GM12878 (cell line): ENCODE measurements around the gene BCL11A. TPM values are rescaled to one million over a fixed set of nuclear protein-coding genes. Genes with fewer than 3 reads are reported as not detected.

Source experiments
- ATAC-seq: fragments of 200-7000 bp; cut with Tn5 transposase; 3 replicates; pipeline ENCODE4 v1.9.1; 2020; ENCODE audit warnings: mild to moderate bottlenecking, moderate library complexity
- BruUV-seq: library from RNA; stranded (reverse); fragments of 400-500 nt; replicated peaks from 2 replicates; lab custom pipeline; 2021; lab: Mats Ljungman, UMichigan
- CTCF ChIA-PET: fragments of 300-600 bp; sonication (Branson Sonifier 250); formaldehyde crosslinking; extraction: SDS; loops from one replicate; lab custom pipeline; 2021; ENCODE audit warnings: inconsistent platforms; lab: Yijun Ruan, JAX
- POLR2A ChIA-PET: fragments of 350-600 bp; formaldehyde crosslinking; extraction: SDS; loops from one replicate; lab custom pipeline; 2021; ENCODE audit warnings: inconsistent platforms; lab: Charles Lee
- RAD21 ChIA-PET: fragments of 300-600 bp; sonication (Branson Sonifier 250); formaldehyde crosslinking; loops from one replicate; lab custom pipeline; 2023; ENCODE audit warnings: antibody characterized with exemption; ENCODE audit not compliant: unreplicated experiment; lab: Charles Lee
- SMC1A ChIA-PET: fragments of 300-600 bp; sonication (Branson Sonifier 250); formaldehyde crosslinking; loops from one replicate; lab custom pipeline; 2023; ENCODE audit not compliant: unreplicated experiment, uncharacterized antibody; lab: Charles Lee
- DNase-seq: peaks from one replicate; pipeline ENCODE4 v3.0.0-alpha.2; 2011; ENCODE audit warnings: low read depth, low spot score
- FAIRE-seq: peaks from 3 replicates; lab custom pipeline; 2011; peaks lifted over from hg19 to GRCh38; lab: Jason Lieb, UNC
- H2AFZ ChIP-seq: 2 replicates; pipeline ENCODE4 v1.6.0; 2011; ENCODE audit warnings: low read depth, low read length, control low read depth; ENCODE audit not compliant: control insufficient read depth
- H3K27ac ChIP-seq: 2 replicates; pipeline ENCODE4 v1.5.1; 2011; ENCODE audit warnings: control low read depth; ENCODE audit not compliant: control insufficient read depth, insufficient read depth
- H3K27me3 ChIP-seq, 2 experiments: replicated peaks in 1 of 2; 2 replicates each; pipeline versions ENCODE4 v1.6.0 to v1.6.1; 2011; ENCODE audit warnings: low read length in 1 of 2; ENCODE audit not compliant: control insufficient read depth in 2 of 2, insufficient read depth in 2 of 2
- H3K36me3 ChIP-seq, 2 experiments: 2 replicates each; pipeline ENCODE4 v1.5.1; 2011; ENCODE audit warnings: low read length in 1 of 2; ENCODE audit not compliant: control insufficient read depth in 2 of 2, insufficient read depth in 2 of 2
- H3K4me1 ChIP-seq: 2 replicates; pipeline ENCODE4 v1.6.1; 2011; ENCODE audit warnings: mild to moderate bottlenecking, low read length, moderate library complexity, mixed read lengths; ENCODE audit not compliant: control insufficient read depth, insufficient read depth
- H3K4me2 ChIP-seq: 2 replicates; pipeline ENCODE4 v1.6.0; 2011; ENCODE audit warnings: control low read depth; ENCODE audit not compliant: control insufficient read depth, insufficient read depth
- H3K4me3 ChIP-seq: fragments of 200-600 bp; sonication (generic); 2 replicates; pipeline ENCODE4 v1.5.1; 2016
- H3K79me2 ChIP-seq: 2 replicates; pipeline ENCODE4 v1.6.0; 2011; ENCODE audit warnings: low read length; ENCODE audit not compliant: control insufficient read depth, insufficient read depth
- H3K9ac ChIP-seq: 2 replicates; pipeline ENCODE4 v1.8.0; 2011; ENCODE audit warnings: low read length, control low read depth, mixed read lengths; ENCODE audit not compliant: control insufficient read depth, insufficient read depth
- H3K9me3 ChIP-seq: replicated peaks from 3 replicates; pipeline ENCODE4 v1.5.1; 2011; ENCODE audit warnings: mild to moderate bottlenecking, low read length; ENCODE audit not compliant: control insufficient read depth, insufficient read depth
- H4K20me1 ChIP-seq: 2 replicates; pipeline ENCODE4 v1.6.0; 2011; ENCODE audit not compliant: control insufficient read depth, insufficient read depth
- BACH1 ChIP-seq: fragments of 450-650 bp; IDR thresholded peaks from 2 replicates; pipeline ENCODE4 v1.6.1; 2017; ENCODE audit warnings: mild to moderate bottlenecking, borderline replicate concordance
- BCL11A ChIP-seq: IDR thresholded peaks from 2 replicates; pipeline ENCODE4 v1.6.1; 2011; ENCODE audit warnings: low read depth, low read length
- BMI1 ChIP-seq: fragments of 450-650 bp; IDR thresholded peaks from 2 replicates; pipeline ENCODE4 v1.6.1; 2016; ENCODE audit warnings: mild to moderate bottlenecking, moderate library complexity, borderline replicate concordance
- IKZF1 ChIP-seq: fragments of 450-650 bp; conservative IDR thresholded peaks from 2 replicates; pipeline ENCODE4 v1.6.1; 2017; ENCODE audit warnings: antibody characterized with exemption, mild to moderate bottlenecking
- IRF4 ChIP-seq: IDR thresholded peaks from 2 replicates; pipeline ENCODE4 v1.6.1; 2011; ENCODE audit warnings: low read depth, low read length
- KDM1A ChIP-seq: fragments of 200-600 bp; sonication (generic); IDR thresholded peaks from 2 replicates; pipeline ENCODE4 v1.6.1; 2016; ENCODE audit warnings: borderline replicate concordance
- LARP7 ChIP-seq: fragments of 450-650 bp; IDR thresholded peaks from 2 replicates; pipeline ENCODE4 v1.6.1; 2017; ENCODE audit warnings: mild to moderate bottlenecking
- MTA3 ChIP-seq: IDR thresholded peaks from 2 replicates; pipeline ENCODE4 v1.6.1; 2012; ENCODE audit warnings: low read length, inconsistent platforms, borderline replicate concordance
- NFYB ChIP-seq: IDR thresholded peaks from 2 replicates; pipeline ENCODE4 v1.6.1; 2011; ENCODE audit warnings: low read depth, mild to moderate bottlenecking, low read length, improper control_type of control experiment, moderate library complexity; ENCODE audit not compliant: insufficient read depth
- POLR2AphosphoS2 ChIP-seq: IDR thresholded peaks from 2 replicates; pipeline ENCODE4 v1.6.1; 2011; ENCODE audit warnings: low read depth, mild to moderate bottlenecking, low read length, improper control_type of control experiment, moderate library complexity
- SMARCA5 ChIP-seq: fragments of 450-650 bp; IDR thresholded peaks from 2 replicates; pipeline ENCODE4 v1.6.1; 2017; ENCODE audit warnings: mild to moderate bottlenecking
- TARDBP ChIP-seq: IDR thresholded peaks from 2 replicates; pipeline ENCODE4 v1.6.1; 2016; ENCODE audit warnings: borderline replicate concordance
- ZNF207 ChIP-seq: fragments of 450-650 bp; IDR thresholded peaks from 2 replicates; pipeline ENCODE4 v1.6.1; 2014; ENCODE audit warnings: antibody characterized with exemption, mild to moderate bottlenecking, borderline replicate concordance
- ZNF687 ChIP-seq: fragments of 450-650 bp; IDR thresholded peaks from 2 replicates; pipeline ENCODE4 v1.6.1; 2017; ENCODE audit warnings: mild to moderate bottlenecking, moderate library complexity
- ZSCAN29 ChIP-seq: fragments of 450-650 bp; IDR thresholded peaks from 2 replicates; pipeline ENCODE4 v1.6.1; 2017; ENCODE audit warnings: mild to moderate bottlenecking, moderate library complexity
- WGBS: methylation state at CpG from one replicate; pipeline ENCODE4 v1.1.6; 2016; ENCODE audit warnings: low lambda C conversion rate; ENCODE audit not compliant: insufficient replicate concordance, insufficient coverage; ENCODE audit errors: missing lambda C conversion rate; 5-methylcytosine and 5-hydroxymethylcytosine counted together
- in situ Hi-C: fragments of 300-500 bp; cut with MboI; formaldehyde crosslinking; loops from 9 replicates; pipeline ENCODE4 v1.14.3; 2018; ENCODE audit warnings: mixed read lengths
- intact Hi-C: fragments of 100-400 bp; cut with micrococcal nuclease; formaldehyde crosslinking; loops from one replicate; pipeline ENCODE4 v1.14.2; 2022; ENCODE audit not compliant: unreplicated experiment
- polyA plus RNA-seq, 11 experiments: library from polyadenylated mRNA; depleted of rRNA in 4 of 11; unstranded in 6 of 11; stranded (reverse) in 5 of 11; fragments of >200 nt; fragmentation: Nextera tagmentation in 4 of 11; fragmentation: Illumina TruSeq in 1 of 11; extraction: Ambion mirVana in 4 of 11; extraction: Trizol in 1 of 11; gene quantifications; 1 replicate in 1 of 11; 2 replicates in 10 of 11; pipeline versions ENCODE4 v1.2.1 to v1.2.3, GENCODE V29; 2011 to 2016; ENCODE audit warnings: inconsistent platforms in 2 of 11, missing spikeins in 2 of 11, low read depth in 1 of 11
- total RNA-seq, 4 experiments: library from RNA; depleted of rRNA in 3 of 4; stranded (reverse); fragments of >200 nt in 3 of 4; fragmentation: Illumina TruSeq in 1 of 4; extraction: Trizol in 1 of 4; gene quantifications; 2 replicates each; pipeline versions ENCODE4 v1.2.1 to v1.2.3, GENCODE V29; 2013 to 2021
- TF ChIP-seq, protein P1 (sequence below): fragments of 450-650 bp; formaldehyde crosslinking; IDR thresholded peaks from 2 replicates; pipeline ENCODE4 v1.5.0; 2022; ENCODE audit warnings: mild to moderate bottlenecking, missing genetic modification characterization

BCL11A gene
- total and polyA plus RNA-seq, 10 of the 15 experiments (the other 5 are each of a cell fraction or from before 2014, with no cell fraction given): 7.5 to 26.6 (median 11.1) TPM; not detected in 1

DNA sequence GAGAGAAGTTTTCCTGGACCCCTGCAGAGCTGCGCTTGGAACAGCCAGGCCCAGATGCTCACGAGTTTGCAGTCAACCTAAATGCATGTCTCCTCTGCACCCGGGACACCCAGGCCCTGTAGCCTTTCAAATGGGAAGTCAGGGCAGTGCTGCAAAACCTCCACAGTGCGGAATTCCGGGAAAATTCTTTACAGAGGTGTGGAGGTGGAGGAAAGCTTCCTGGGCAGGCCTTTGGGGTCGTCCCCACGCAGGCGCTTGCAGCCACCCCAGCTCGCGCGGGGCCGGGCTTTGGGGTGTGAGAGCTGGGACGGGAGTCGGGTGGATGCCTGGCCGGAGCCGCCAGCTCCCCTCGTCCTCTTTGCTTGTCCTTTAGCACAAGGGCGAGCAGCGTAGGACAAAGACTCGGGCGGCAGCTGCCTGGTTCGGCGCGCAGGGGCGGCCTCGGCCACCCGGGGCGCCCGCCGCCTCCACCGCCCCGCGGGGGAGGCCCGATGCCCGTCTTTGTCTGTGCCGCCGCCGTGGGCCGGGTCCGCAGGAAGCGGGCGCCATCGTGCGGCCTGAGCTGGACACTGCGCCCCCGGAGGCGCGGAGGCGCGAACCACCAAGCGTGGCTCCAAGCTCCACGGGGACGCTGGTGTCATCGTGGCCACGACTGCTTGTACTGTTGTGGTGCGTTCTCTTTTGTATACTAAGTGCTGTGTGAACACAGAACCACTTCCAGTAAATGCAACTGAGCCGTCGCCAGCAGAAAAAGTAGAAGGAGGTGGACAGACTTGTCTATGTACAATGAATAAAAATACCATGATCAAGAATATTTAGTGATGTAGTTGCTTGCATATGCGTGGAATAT, 28.2 kb upstream of the BCL11A start:
- no peaks in the 10 kb centered on the region for H3K79me2 ChIP-seq
- no peaks in the 10 kb centered on the region for H4K20me1 ChIP-seq
- no peaks in the 10 kb centered on the region; a peak in 3 of 4 replicates for H3K27me3 ChIP-seq
- DNase-seq: no peak
- H3K27ac ChIP-seq: no peak overlapping the region
- whole genome bisulfite sequencing: 4% methylated on average over 56 of the region's 59 CpGs
- no peaks in the 10 kb centered on the region for H3K4me1 ChIP-seq
- POLR2A ChIA-PET: no interaction called here
- intact Hi-C loops (loop anchor here (5.0 to 10.0 kb wide), 2 partner anchors 1554 to 1817 kb away; no protein-coding TSS in a partner anchor), in situ Hi-C loops (loop anchor here (25.0 kb wide), 1 partner anchor 1819 kb away; no protein-coding TSS in a partner anchor)
- SMC1A ChIA-PET: interaction anchor here (1.0 to 1.6 kb wide), 6 partner anchors 10 to 64 kb away, joined by 3 to 6 read pairs (median 4); no protein-coding TSS in a partner anchor
- no peak overlapping the region for H3K4me3 ChIP-seq
- FAIRE-seq: peak; percentile 18
- RAD21 ChIA-PET: interaction anchor here (0.9 to 1.5 kb wide), 7 partner anchors 15 to 1558 kb away, joined by 3 to 8 read pairs (median 4); no protein-coding TSS in a partner anchor
- ATAC-seq: peak; percentile 99
- no peaks in the 10 kb centered on the region for H3K9me3 ChIP-seq
- H3K36me3 ChIP-seq: no peaks in the 10 kb centered on the region
- peak overlapping the region; percentile 58; the same call in 1 of the 2 replicates for H3K4me2 ChIP-seq
- CTCF ChIA-PET: interaction anchor here (0.6 to 3.8 kb wide), 20 partner anchors 10 to 1861 kb away, joined by 3 to 49 read pairs (median 4); no protein-coding TSS in a partner anchor
- H3K9ac ChIP-seq: no peak overlapping the region; the same call in 1 of the 2 replicates
- no TSS peak for BruUV-seq
- peak overlapping the region; percentile 13 for H2AFZ ChIP-seq
- TF ChIP-seq TARDBP: 0 out of 2 replicates have a peak, but pooled peaks have one; percentile 62
- 0 out of 2 replicates have a peak, but pooled peaks have one; percentile 27 for TF ChIP-seq BMI1
- no peak for TF ChIP-seq MTA3
- TF ChIP-seq BACH1: 0 out of 2 replicates have a peak, but pooled peaks have one; percentile 48
- no peak for TF ChIP-seq ZSCAN29
- TF ChIP-seq NFYB: no peak
- no peak for TF ChIP-seq BCL11A
- TF ChIP-seq ZNF207: 0 out of 2 replicates have a peak, but pooled peaks have one; percentile 61
- no peak for TF ChIP-seq ZNF687
- no peak for TF ChIP-seq POLR2AphosphoS2
- TF ChIP-seq SMARCA5: peak; percentile 86; the same call in 1 of the 2 replicates
- peak; percentile 36; the same call in 1 of the 2 replicates for TF ChIP-seq IKZF1
- TF ChIP-seq, protein P1, sequence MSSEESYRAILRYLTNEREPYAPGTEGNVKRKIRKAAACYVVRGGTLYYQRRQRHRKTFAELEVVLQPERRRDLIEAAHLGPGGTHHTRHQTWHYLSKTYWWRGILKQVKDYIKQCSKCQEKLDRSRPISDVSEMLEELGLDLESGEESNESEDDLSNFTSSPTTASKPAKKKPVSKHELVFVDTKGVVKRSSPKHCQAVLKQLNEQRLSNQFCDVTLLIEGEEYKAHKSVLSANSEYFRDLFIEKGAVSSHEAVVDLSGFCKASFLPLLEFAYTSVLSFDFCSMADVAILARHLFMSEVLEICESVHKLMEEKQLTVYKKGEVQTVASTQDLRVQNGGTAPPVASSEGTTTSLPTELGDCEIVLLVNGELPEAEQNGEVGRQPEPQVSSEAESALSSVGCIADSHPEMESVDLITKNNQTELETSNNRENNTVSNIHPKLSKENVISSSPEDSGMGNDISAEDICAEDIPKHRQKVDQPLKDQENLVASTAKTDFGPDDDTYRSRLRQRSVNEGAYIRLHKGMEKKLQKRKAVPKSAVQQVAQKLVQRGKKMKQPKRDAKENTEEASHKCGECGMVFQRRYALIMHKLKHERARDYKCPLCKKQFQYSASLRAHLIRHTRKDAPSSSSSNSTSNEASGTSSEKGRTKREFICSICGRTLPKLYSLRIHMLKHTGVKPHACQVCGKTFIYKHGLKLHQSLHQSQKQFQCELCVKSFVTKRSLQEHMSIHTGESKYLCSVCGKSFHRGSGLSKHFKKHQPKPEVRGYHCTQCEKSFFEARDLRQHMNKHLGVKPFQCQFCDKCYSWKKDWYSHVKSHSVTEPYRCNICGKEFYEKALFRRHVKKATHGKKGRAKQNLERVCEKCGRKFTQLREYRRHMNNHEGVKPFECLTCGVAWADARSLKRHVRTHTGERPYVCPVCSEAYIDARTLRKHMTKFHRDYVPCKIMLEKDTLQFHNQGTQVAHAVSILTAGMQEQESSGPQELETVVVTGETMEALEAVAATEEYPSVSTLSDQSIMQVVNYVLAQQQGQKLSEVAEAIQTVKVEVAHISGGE (CRISPR knock-in tag): no peak
- no peak for TF ChIP-seq IRF4
- no peak for TF ChIP-seq KDM1A
- peak; percentile 82 for TF ChIP-seq LARP7
